ENCODE results near the gene ARHGAP45. TPM values are rescaled to one million over a fixed set of nuclear protein-coding genes. Genes with fewer than 3 reads are reported as not detected.
A peak's percentile ranks its signal among the peaks of the same experiment; 100 is the strongest.

The ARHGAP45 gene
- total RNA-seq, 1 donor from 2014 or later: 83.5 TPM

- DNase-seq (no peak), ATAC-seq (no peak)
- peak overlapping the region; percentile 29 for H3K4me3 ChIP-seq
- TF ChIP-seq CTCF (IDR thresholded peaks at IDR 0.05): no peak
- no peaks in the 10 kb centered on the region for H3K9me3 ChIP-seq
- H3K36me3 ChIP-seq: peaks cover 86% of the 10 kb centered on the region
- H3K4me1 ChIP-seq: peaks cover 20% of the 10 kb centered on the region
- H3K27me3 ChIP-seq (ENCODE audit: low read depth): no peaks in the 10 kb centered on the region
- intact Hi-C loops (cut with DNase I): no loop called here
- H3K27ac ChIP-seq: no peak overlapping the region
These were observed 16.2 kb downstream of the ARHGAP45 start for GRCh38 chr19:1082928-1083816.

- ATAC-seq (no peak), DNase-seq (no peak)
- Histone ChIP-seq H3K4me3 (no peak overlapping the region), H3K27ac (no peak overlapping the region), H3K36me3 (peaks cover 89% of the 10 kb centered on the region), H3K9me3 (no peaks in the 10 kb centered on the region), H3K4me1 (peaks cover 31% of the 10 kb centered on the region), H3K27me3 (ENCODE audit: low read depth) (no peaks in the 10 kb centered on the region)
- intact Hi-C loops (cut with DNase I): no loop called here
- TF ChIP-seq CTCF (IDR thresholded peaks at IDR 0.05): no peak
These were observed 17.3 kb downstream of the ARHGAP45 start for GRCh38 chr19:1084024-1084868.

- intact Hi-C loops (cut with DNase I): no loop called here
- Histone ChIP-seq H3K36me3 (peaks cover 89% of the 10 kb centered on the region), H3K27me3 (ENCODE audit: low read depth) (no peaks in the 10 kb centered on the region), H3K27ac (no peak overlapping the region), H3K4me3 (no peak overlapping the region), H3K9me3 (no peaks in the 10 kb centered on the region), H3K4me1 (peaks cover 37% of the 10 kb centered on the region)
- ATAC-seq (no peak), DNase-seq (no peak)
- no peak for TF ChIP-seq CTCF (IDR thresholded peaks at IDR 0.05)
These were observed 18.2 kb downstream of the ARHGAP45 start for GRCh38 chr19:1085053-1085658.

- H3K36me3 ChIP-seq: peaks cover 89% of the 10 kb centered on the region
- DNase-seq: no peak
- no peak overlapping the region for H3K27ac ChIP-seq
These were observed 18.9 kb downstream of the ARHGAP45 start for GRCh38 chr19:1085676-1086442.

More at GRCh38 chr19:1085676-1086442, 18.9 kb downstream of the ARHGAP45 start:
- no peak for ATAC-seq
- intact Hi-C loops (cut with DNase I): no loop called here
- no peak for TF ChIP-seq CTCF (IDR thresholded peaks at IDR 0.05)
- Histone ChIP-seq H3K9me3 (no peaks in the 10 kb centered on the region), H3K4me1 (peaks cover 38% of the 10 kb centered on the region), H3K27me3 (ENCODE audit: low read depth) (no peaks in the 10 kb centered on the region), H3K4me3 (no peak overlapping the region)
